LNCAP (cell line): Measurements from ENCODE around the gene EBF4.

Experiments used
- TF ChIP-seq, protein P1 (sequence below): fragments of 450-650 bp; IDR thresholded peaks from 2 replicates; pipeline ENCODE4 v1.5.1; 2017; ENCODE audit warnings: mild to moderate bottlenecking

EBF4 gene

DNA sequence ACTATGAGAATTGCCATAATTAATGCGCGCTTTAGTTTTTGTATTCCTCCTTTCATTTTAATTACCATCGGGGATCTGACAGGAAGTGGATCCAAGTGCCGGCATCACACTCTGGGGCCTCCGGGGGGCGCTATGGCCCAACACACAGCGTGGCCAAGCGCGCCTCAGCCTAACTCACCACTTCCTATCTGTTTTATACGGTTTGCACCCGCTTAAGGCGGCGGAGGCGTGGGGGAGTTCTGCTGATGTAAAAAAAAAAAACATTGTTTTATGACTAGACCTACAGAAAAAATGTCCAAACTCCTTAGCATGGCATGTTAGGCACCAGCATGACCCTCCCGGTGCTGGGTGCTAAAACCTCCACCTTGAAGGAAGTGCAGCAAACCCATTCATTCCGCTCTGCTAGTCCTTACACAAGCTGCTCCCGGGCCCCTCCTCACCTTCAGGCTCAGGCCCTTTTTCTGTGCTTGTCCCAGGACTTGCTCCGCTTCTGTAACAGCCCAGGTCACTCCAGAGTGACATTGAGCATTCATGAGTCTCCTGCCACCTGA lies 4.5 kb upstream of the EBF4 start:
- TF ChIP-seq, protein P1, sequence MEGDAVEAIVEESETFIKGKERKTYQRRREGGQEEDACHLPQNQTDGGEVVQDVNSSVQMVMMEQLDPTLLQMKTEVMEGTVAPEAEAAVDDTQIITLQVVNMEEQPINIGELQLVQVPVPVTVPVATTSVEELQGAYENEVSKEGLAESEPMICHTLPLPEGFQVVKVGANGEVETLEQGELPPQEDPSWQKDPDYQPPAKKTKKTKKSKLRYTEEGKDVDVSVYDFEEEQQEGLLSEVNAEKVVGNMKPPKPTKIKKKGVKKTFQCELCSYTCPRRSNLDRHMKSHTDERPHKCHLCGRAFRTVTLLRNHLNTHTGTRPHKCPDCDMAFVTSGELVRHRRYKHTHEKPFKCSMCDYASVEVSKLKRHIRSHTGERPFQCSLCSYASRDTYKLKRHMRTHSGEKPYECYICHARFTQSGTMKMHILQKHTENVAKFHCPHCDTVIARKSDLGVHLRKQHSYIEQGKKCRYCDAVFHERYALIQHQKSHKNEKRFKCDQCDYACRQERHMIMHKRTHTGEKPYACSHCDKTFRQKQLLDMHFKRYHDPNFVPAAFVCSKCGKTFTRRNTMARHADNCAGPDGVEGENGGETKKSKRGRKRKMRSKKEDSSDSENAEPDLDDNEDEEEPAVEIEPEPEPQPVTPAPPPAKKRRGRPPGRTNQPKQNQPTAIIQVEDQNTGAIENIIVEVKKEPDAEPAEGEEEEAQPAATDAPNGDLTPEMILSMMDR: peak; percentile 60

DNA sequence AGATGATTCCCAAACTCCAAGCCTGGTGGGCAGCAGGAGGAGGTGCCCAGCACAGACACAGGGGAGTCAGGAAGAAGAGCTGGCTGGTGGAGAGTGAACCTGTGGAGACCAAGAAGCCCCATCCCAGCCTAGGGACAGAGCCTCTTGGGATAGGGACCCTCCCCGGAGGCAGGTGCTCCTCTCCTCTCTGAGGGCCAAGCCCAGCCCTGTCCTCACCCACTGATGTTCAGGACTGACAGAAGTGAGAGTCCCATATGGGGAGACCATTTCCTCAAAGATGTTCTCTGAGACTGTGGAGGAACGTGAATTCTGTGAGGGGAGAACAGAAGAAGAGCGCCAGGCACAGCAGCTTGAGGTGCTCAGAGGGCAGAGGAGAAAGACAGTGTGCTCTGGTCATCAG lies 2.4 kb upstream of the EBF4 start:
- TF ChIP-seq, protein P1: no peak

DNA sequence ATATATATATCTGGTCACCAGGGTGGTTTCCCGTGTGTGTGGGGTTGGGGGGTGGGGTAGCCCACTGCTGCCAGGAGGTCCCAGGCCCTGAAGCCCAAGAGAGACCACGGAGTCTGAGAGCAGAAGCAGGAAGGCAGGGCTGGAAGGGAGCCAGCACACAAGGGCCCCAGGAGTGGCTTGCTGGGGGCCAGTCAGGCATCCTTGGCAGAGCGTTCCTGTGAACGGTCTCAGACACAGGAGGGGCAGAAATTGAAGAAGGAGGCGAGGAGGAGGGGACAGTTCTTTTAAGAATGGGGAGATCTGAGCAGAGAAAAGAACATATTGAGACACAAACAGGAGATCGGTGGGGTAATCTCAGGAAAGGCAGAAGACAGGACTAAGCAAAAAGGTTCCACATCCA lies 1.9 kb upstream of the EBF4 start:
- TF ChIP-seq, protein P1: no peak

DNA sequence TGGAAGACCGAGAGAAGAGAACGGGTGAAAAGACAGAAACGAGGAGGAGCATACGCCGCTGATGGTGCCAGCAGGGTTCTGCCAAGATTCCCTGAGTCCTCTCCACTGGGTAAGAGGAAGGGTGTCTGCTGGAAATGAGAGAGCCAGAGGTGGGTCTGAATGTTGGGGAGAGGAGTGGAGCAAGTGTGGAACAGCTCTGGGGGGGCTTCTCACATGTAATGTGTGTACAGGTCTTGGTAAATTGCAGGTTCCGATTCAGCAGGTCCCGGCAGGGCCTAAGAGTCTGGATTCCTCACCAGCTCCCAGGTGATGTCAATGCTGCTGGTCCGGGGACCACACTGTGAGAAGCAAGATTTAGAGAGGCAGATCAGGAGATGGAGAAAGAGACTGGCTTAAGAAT lies 1.5 kb upstream of the EBF4 start:
- TF ChIP-seq, protein P1: no peak

DNA sequence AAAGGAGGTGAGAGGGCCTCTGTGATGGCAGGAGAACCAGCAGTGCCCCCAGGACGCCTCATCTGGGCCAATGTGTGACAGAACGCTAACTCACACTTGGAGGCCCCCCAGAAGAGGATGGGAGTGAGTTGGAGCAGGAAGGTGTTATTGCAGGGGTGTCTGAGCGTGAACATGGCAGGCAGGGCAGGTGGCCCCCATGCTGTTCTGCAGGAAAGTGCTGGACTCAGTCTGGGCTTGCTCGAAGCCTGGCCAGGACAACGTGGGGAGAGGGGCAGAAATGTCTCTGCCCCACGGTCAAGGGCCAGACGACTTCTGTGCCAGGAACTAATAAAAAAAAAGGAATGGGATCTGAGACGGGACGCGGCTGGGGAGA lies 931 bp upstream of the EBF4 start:
- TF ChIP-seq, protein P1: no peak

DNA sequence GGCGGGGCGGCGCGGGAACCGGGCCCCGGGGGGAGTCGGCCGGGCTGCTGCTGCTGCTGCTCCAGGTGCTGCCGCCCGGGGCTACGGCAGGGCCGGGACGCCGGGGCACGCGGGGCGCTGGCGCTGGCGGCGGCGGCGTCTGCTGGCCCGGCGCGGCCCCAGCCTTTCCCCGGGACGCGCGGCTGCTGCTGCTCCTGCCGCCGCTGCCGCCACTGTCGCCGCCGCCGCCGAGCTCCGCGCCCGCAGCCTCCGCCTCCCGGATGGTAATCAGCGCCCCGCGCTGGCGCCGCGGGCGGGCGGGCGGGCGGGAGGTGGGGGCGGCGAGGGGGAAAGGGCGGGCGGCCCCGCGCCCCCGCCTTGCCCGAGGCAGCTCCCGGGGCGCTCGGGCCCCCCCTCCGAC lies 306 bp downstream of the EBF4 start:
- TF ChIP-seq, protein P1: no peak

DNA sequence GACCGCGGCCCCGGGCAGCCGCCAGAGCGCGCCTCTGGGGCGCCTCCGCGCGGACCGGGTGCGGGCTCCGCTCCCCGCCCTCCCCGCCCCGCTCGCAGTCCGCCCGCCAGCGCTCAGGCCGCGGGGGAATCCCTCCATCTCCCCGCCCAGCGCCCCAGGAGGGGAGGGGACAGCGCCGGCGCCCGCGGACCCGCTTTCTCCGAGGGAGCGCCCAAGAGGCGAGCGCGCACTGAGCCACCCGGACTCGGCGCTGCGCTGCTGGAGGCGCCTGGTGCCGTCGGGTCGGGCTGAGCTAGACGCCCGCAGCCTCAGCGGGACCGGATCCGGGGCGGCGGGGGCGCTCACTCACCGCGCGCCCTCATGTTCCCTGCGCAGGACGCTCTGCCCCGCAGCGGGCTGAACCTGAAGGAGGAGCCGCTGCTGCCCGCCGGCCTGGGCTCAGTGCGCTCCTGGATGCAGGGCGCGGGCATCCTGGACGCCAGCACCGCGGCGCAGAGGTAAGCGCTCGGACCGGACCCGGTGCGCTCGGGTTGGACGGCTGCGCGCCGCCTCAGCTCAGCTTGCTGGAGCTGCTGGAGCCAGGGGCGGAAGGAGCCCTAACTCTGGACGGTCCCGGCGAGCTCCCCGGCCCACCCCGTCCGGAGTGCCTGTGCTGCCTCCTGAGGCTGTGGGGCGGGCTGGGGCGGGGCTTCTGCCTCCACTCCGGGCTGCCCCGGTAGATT lies 867 bp downstream of the EBF4 start:
- TF ChIP-seq, protein P1: no peak
